ENCODE data around the gene SMARCA4. TPM values are rescaled to one million over a fixed set of nuclear protein-coding genes. Genes with fewer than 3 reads are reported as not detected.

The SMARCA4 gene
- total RNA-seq, 2 experiments from 2014 or later: 409 to 554 TPM

- Histone ChIP-seq H2AFZ (ENCODE audit: low read length) (no peak overlapping the region), H3K4me3 (ENCODE audit: low read depth, low read length, poor library complexity, severe bottlenecking) (no peak overlapping the region), H3K4me2 (ENCODE audit: low read length) (no peak overlapping the region), H3K9me3 (ENCODE audit: low read length) (no peaks in the 10 kb centered on the region), H3K9me2 (ENCODE audit: insufficient read depth, low read length) (no peaks in the 10 kb centered on the region), H4K20me1 (ENCODE audit: insufficient read depth, low read length) (no peaks in the 10 kb centered on the region), H3K27ac (ENCODE audit: low read depth, low read length, poor library complexity, severe bottlenecking) (no peak overlapping the region), H3K79me2 (ENCODE audit: insufficient read depth, low read depth, low read length) (no peaks in the 10 kb centered on the region), H3K36me3 (ENCODE audit: insufficient read depth, low read length) (peaks cover 82% of the 10 kb centered on the region), H3K4me1 (ENCODE audit: insufficient read depth, low read length, poor library complexity, severe bottlenecking) (peaks cover 3% of the 10 kb centered on the region)
- no peak for TF ChIP-seq EZH2phosphoT487 (IDR thresholded peaks at IDR 0.05; ENCODE audit: borderline replicate concordance, low read depth, low read length)
- TF ChIP-seq CTCF (conservative IDR thresholded peaks at IDR 0.05; ENCODE audit: low read length): no peak
- BruUV-seq (replicated peaks): no TSS peak
- DNase-seq (ENCODE audit: low spot score): no peak
- intact Hi-C loops (cut with micrococcal nuclease; ENCODE audit: unreplicated experiment): no loop called here
- POLR2A ChIA-PET: no interaction called here
- CTCF ChIA-PET (ENCODE audit: unreplicated experiment): no interaction called here
Measured at GRCh38 chr19:10920781-10921180, 40.0 kb upstream of the SMARCA4 start.

GRCh38 chr19:10921199-10921909 lies 39.5 kb upstream of the SMARCA4 start:
- no peaks in the 10 kb centered on the region for H4K20me1 ChIP-seq (ENCODE audit: insufficient read depth, low read length)
- no peak overlapping the region for H2AFZ ChIP-seq (ENCODE audit: low read length)
- POLR2A ChIA-PET: no interaction called here
- no peak overlapping the region for H3K4me2 ChIP-seq (ENCODE audit: low read length)
- intact Hi-C loops (cut with micrococcal nuclease; ENCODE audit: unreplicated experiment): no loop called here
- DNase-seq (ENCODE audit: low spot score): no peak
- TF ChIP-seq EZH2phosphoT487 (IDR thresholded peaks at IDR 0.05; ENCODE audit: borderline replicate concordance, low read depth, low read length): no peak
- no peak for TF ChIP-seq CTCF (conservative IDR thresholded peaks at IDR 0.05; ENCODE audit: low read length)
- no TSS peak for BruUV-seq (replicated peaks)
- H3K36me3 ChIP-seq (ENCODE audit: insufficient read depth, low read length): peaks cover 76% of the 10 kb centered on the region
- no peak overlapping the region for H3K4me3 ChIP-seq (ENCODE audit: low read depth, low read length, poor library complexity, severe bottlenecking)
- no peak overlapping the region for H3K27ac ChIP-seq (ENCODE audit: low read depth, low read length, poor library complexity, severe bottlenecking)
- peaks cover 3% of the 10 kb centered on the region for H3K4me1 ChIP-seq (ENCODE audit: insufficient read depth, low read length, poor library complexity, severe bottlenecking)
- no peaks in the 10 kb centered on the region for H3K9me2 ChIP-seq (ENCODE audit: insufficient read depth, low read length)
- CTCF ChIA-PET (ENCODE audit: unreplicated experiment): no interaction called here
- no peaks in the 10 kb centered on the region for H3K79me2 ChIP-seq (ENCODE audit: insufficient read depth, low read depth, low read length)
- H3K9me3 ChIP-seq (ENCODE audit: low read length): no peaks in the 10 kb centered on the region

- POLR2A ChIA-PET: no interaction called here
- CTCF ChIA-PET (ENCODE audit: unreplicated experiment): no interaction called here
- Histone ChIP-seq H3K4me2 (ENCODE audit: low read length) (no peak overlapping the region), H2AFZ (ENCODE audit: low read length) (no peak overlapping the region), H3K4me1 (ENCODE audit: insufficient read depth, low read length, poor library complexity, severe bottlenecking) (peaks cover 3% of the 10 kb centered on the region), H3K9me2 (ENCODE audit: insufficient read depth, low read length) (no peaks in the 10 kb centered on the region), H3K4me3 (ENCODE audit: low read depth, low read length, poor library complexity, severe bottlenecking) (no peak overlapping the region), H4K20me1 (ENCODE audit: insufficient read depth, low read length) (no peaks in the 10 kb centered on the region), H3K79me2 (ENCODE audit: insufficient read depth, low read depth, low read length) (no peaks in the 10 kb centered on the region), H3K9me3 (ENCODE audit: low read length) (no peaks in the 10 kb centered on the region), H3K27ac (ENCODE audit: low read depth, low read length, poor library complexity, severe bottlenecking) (no peak overlapping the region), H3K36me3 (ENCODE audit: insufficient read depth, low read length) (peaks cover 72% of the 10 kb centered on the region; the same call in 1 of the 2 replicates)
- intact Hi-C loops (cut with micrococcal nuclease; ENCODE audit: unreplicated experiment): no loop called here
- DNase-seq (ENCODE audit: low spot score): no peak
- BruUV-seq (replicated peaks): no TSS peak
- TF ChIP-seq CTCF (conservative IDR thresholded peaks at IDR 0.05; ENCODE audit: low read length) (no peak), EZH2phosphoT487 (IDR thresholded peaks at IDR 0.05; ENCODE audit: borderline replicate concordance, low read depth, low read length) (no peak)
Measured at GRCh38 chr19:10921910-10922637, 38.8 kb upstream of the SMARCA4 start.
